Posterior vena cava (tissue), 2 donors: ENCODE results near the gene ASTN2. TPM values are rescaled to one million over a fixed set of nuclear protein-coding genes. Genes with fewer than 3 reads are reported as not detected.

ENCODE experiments used
- DNase-seq: peaks from one replicate; pipeline ENCODE4 v3.0.0-alpha.2; 2020; ENCODE audit warnings: low spot score
- intact Hi-C, 2 donors: fragments of 100-400 bp; cut with DNase I; formaldehyde crosslinking; loops; one replicate each; pipeline versions ENCODE4 v1.14.1 to v1.14.2; 2022 to 2023
- total RNA-seq, 2 donors: library from RNA; stranded (reverse); fragmentation: NEBNext Ultra II Directional; extraction: Animal tissue kit (Norgen Biotek cat#: 25700); gene quantifications; one replicate each; pipeline ENCODE4 v1.2.1, GENCODE V29; 2021
- donor health status: DM: yes; HTN: yes; CAD: no.
- donor health status: DM: yes; HTN: yes; CAD: no.

The ASTN2 gene
- total RNA-seq, 2 donors from 2014 or later, result 4.3 to 5.8 TPM

- DNase-seq, result no peak
- intact Hi-C loops, result no loop called here
Measured at GRCh38 chr9:117374076-117374725, 40.7 kb downstream of the ASTN2 start.

DNA sequence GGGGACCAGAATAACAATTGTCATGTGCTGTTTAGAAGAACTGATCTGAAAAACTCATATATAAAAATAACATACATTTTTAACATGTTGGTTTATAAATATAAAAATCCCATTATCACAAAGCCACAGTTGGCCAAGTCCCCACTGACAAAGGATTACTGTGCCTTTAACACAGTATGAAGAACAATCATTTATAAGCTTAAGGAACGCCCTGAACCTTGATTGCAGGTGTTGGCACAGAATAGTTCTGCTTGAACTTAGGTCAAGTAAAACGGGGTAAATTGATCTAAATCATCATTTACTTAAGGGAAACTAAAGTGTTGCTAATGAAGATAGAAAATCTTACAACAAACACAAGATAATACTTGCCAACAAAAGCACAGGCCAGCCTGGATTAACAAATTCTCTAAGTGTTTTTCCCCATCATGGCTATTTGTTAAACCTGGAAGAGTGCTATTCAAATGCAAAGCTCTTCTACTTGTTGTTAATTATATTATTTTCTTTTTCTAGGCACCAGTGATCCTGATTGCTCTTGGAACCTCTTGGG lies 46.1 kb downstream of the ASTN2 start:
- DNase-seq, result no peak
- intact Hi-C loops, result no loop called here

DNA sequence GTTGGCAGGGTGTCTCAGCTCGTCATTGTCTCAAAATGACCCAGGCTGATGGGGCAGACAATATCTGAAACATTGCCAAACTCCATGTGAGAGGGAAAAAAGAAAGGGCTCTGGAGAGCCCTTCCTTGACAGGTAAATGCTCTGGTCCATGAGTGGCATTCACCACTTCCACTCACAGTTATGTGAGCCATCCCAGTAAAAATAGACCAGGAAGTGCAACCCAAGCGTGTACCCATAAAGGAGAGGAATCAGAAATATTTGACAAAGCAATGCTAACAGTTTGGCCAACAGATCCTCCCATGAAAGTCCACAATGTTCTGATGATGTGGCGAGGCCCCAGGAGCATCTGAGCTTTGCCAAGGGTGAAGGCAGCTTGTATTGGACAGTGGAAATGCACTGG lies 49.4 kb downstream of the ASTN2 start:
- intact Hi-C loops, result no loop called here
- no peak for DNase-seq

GRCh38 chr9:117363006-117363405 lies 51.9 kb downstream of the ASTN2 start:
- intact Hi-C loops, result no loop called here
- no peak for DNase-seq

DNA sequence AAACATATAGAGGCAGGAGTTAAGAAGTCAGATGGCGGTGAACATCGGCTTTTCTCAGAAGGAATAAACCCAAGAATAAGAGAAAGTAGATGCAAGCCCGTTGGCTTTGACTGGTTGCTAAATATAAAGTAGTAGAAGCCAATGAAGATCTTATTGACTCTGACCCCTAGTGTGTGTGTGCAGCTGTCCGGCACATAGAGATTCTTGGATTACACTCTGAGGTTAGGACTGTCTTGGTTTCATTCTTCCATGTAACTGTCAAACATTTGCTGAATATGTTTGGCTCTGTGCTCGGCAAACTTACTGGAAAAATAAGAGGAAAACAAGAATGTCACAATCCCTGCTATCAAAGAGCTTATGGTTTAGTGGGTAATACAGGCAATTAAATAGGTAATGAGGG lies 54.9 kb downstream of the ASTN2 start:
- no peak for DNase-seq
- intact Hi-C loops, result no loop called here

- DNase-seq, result no peak
- intact Hi-C loops, result no loop called here
Measured at GRCh38 chr9:117355542-117355941, 59.3 kb downstream of the ASTN2 start.

DNA sequence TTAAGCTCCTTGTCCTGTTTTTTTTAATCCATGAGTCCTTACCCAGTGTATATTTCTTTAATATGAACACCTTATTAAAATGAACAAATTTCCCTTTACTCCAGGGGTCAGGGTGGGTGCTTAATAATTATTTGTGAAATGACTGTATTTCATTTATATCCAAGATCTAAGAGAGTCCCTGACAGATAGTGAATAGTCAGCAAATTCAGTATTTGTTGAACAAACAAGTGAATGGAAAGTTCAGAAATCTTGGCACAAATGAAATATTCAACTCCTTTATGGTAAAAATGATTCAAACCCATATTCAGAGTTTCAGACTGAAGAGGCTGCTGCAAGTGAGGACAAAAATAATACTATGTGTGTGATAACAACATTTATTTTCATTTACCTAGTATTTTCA lies 59.9 kb downstream of the ASTN2 start:
- DNase-seq, result no peak
- intact Hi-C loops, result no loop called here

DNA sequence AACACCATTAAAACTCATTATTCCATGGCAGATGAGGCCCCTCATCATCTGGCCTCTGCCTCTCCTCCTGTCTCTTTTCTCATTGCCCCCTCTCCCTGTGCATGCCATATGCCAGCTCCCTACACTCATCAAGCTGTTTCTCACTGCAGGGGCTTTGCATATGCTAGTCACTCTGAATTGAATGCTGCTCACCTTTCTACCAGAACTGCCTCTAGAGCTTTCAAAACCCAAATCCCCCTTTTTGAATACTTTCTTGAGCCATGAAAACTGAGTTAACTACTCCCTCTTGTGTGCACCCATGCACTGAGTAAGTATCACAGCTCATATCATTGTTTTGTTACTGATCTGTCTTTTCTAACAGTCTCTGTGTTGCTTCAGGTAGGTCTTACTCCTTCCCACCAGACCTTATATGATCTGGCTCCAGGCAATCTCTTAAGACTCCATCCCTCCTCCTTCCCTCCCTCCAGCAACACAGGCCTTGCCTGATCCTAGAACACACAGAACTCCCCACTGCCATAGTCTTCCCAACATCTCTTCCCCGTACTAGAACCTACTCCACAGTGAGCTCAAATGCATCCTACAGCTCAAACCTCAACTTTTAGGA lies 60.5 kb downstream of the ASTN2 start:
- DNase-seq, result no peak
- intact Hi-C loops, result no loop called here

GRCh38 chr9:117344892-117345660 lies 69.8 kb downstream of the ASTN2 start:
- DNase-seq, result no peak
- intact Hi-C loops, result no loop called here

DNA sequence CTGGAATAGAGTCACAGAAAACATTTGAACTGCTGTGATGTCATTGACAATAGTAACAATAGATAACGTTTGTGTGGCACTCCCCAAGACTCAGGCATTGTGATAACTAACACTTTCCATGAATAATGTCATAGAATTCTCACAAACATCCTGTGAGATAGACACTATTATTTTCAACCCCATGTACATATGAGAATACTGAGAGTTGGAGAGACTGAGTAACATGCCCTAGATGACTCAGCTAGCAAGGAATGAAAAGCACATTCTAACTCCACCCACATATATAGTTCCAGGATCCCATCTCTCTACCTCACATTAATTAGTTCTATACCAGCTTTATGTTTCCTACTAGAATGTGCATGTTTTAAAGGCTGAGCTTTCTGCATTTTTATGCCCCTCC lies 71.4 kb downstream of the ASTN2 start:
- intact Hi-C loops, result no loop called here
- DNase-seq, result no peak

- intact Hi-C loops, result no loop called here
- DNase-seq, result no peak
Measured at GRCh38 chr9:117341151-117341550, 73.7 kb downstream of the ASTN2 start.

GRCh38 chr9:117340422-117340821 lies 74.4 kb downstream of the ASTN2 start:
- intact Hi-C loops, result no loop called here

DNA sequence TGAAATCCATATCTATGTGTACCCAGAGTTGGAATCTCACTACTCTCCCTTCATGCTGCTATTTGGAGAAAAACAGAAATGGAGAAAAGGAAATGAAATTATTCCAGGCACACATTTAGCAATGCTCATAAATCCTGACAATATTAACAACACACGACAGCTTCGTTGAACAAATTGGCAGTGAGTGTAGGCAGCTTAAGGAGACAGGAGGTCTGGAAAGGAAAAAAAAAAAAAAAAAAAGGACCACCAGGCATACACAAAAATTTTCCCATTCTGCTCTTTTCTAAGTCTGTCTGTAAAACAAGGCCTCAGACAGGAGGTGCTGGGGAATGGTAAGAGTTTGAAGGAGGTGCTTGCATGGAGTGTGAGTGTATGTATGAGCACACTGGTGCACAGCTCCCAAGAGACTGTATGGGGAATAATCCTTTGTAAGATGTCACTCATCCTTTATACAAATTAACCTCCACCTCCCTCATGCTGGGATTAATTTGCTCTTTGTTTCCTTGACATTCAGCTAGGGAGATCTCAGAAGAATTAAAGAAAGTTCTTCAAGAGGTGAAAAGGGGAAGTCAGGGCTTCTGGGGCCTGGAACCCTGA lies 78.9 kb downstream of the ASTN2 start:
- DNase-seq, result no peak

More at GRCh38 chr9:117340422-117340821, 74.4 kb downstream of the ASTN2 start:
- DNase-seq, result no peak

DNA sequence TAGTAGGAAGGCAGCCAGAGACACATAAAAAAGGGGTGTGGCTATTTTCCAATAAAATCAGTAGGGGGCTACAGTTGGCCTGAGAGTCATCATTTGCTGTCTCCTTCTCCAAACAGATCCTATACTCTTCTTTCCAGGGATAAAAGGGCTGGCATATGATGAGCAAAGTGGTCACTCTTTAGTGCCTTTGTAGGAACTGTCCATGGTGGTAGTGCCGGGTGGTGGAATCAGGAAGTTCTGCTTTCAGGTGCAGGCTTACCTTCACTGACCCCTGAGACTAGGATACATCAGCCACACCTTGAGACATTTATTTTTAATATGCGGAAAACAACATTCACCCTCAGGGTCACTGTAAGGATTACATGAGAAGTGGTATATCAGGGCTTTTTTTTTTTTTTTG lies 80.8 kb downstream of the ASTN2 start:
- intact Hi-C loops, result no loop called here
- no peak for DNase-seq

More for the DNA sequence above, 78.9 kb downstream of the ASTN2 start:
- intact Hi-C loops, result no loop called here

DNA sequence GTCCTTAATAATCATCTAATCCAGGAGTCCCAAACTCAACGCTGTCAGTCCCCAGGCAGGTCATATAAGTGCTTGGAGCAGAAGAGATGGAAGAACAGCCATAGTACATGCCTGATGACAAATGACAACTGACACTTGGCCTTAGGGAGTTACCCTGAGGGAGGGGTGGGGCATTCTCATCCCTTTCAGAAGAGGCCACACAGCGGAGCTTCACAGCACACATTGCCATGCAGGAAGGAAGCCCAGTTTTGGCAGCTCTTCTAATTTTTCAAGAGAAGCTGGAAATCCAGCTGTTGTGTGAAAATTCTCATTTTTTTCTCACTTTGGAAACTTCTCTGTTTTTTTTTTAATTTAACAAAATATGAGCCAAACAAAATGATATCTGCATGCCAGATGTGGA lies 89.0 kb downstream of the ASTN2 start:
- DNase-seq, result no peak
- intact Hi-C loops, result no loop called here

DNA sequence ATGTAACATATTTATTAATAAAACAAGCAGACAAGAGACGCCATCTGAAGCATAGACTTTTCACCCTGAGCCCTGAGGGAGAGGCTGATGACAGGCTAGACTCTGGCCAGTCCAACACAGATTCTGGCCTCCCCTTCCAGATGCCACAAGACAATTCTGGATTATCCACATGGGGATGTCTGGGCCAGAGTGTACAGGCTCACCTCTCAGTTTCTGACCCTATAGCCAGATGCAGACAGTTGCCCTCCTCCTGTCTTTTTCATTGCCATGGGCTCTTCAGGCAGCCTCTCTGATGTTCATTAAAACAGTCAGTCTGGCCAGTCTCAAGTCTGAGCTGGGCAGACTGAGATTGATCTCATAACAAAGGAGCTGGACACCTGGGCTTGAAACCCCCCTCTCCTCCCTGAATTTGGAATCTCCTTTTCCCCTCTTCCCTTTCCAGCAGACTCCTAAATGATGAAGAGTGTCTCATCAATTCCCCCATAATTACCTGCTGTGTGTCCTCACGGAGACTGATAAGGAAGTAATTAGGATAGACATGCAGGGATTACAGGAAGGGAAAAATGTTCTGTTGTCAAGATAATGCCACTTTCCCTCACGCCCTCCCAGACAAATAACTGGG lies 89.6 kb downstream of the ASTN2 start:
- DNase-seq, result no peak
- intact Hi-C loops, result no loop called here

GRCh38 chr9:117323390-117323789 lies 91.5 kb downstream of the ASTN2 start:
- DNase-seq, result no peak
- intact Hi-C loops, result no loop called here

GRCh38 chr9:117317192-117317591 lies 97.7 kb downstream of the ASTN2 start:
- intact Hi-C loops, result no loop called here

GRCh38 chr9:117315236-117315635 lies 99.6 kb downstream of the ASTN2 start:
- intact Hi-C loops, result no loop called here
- no peak for DNase-seq

More at GRCh38 chr9:117317192-117317591, 97.7 kb downstream of the ASTN2 start:
- no peak for DNase-seq

GRCh38 chr9:117313989-117314388 lies 100.9 kb downstream of the ASTN2 start:
- intact Hi-C loops, result no loop called here
- no peak for DNase-seq
